GM21576 (cell line): Measurements from ENCODE around the gene CMKLR1.

Experiments
- ATAC-seq: cut with Tn5 transposase; IDR thresholded peaks from one replicate; pipeline ENCODE4 v1.9.1; 2021; ENCODE audit warnings: mild to moderate bottlenecking, moderate library complexity; ENCODE audit not compliant: unreplicated experiment

Gene CMKLR1

GRCh38 chr12:108363165-108363564 is 24.1 kb upstream of the CMKLR1 start:
- no peak for ATAC-seq

- no peak for ATAC-seq
Observed at GRCh38 chr12:108361606-108362005, 22.5 kb upstream of the CMKLR1 start.

GRCh38 chr12:108360487-108360886 is 21.4 kb upstream of the CMKLR1 start:
- no peak for ATAC-seq

GRCh38 chr12:108360057-108360456 is 20.9 kb upstream of the CMKLR1 start:
- ATAC-seq: no peak

GRCh38 chr12:108358580-108358965 is 19.5 kb upstream of the CMKLR1 start:
- ATAC-seq: no peak

GRCh38 chr12:108357834-108358579 is 18.9 kb upstream of the CMKLR1 start:
- ATAC-seq: no peak

GRCh38 chr12:108356835-108357806 is 18.0 kb upstream of the CMKLR1 start:
- no peak for ATAC-seq

GRCh38 chr12:108355069-108355468 is 16.0 kb upstream of the CMKLR1 start:
- no peak for ATAC-seq

GRCh38 chr12:108352591-108352990 is 13.5 kb upstream of the CMKLR1 start:
- ATAC-seq: no peak

- no peak for ATAC-seq
Observed at GRCh38 chr12:108350511-108350910, 11.4 kb upstream of the CMKLR1 start.

GRCh38 chr12:108349278-108349688 is 10.2 kb upstream of the CMKLR1 start:
- no peak for ATAC-seq

GRCh38 chr12:108348842-108349241 is 9.7 kb upstream of the CMKLR1 start:
- ATAC-seq: no peak

- no peak for ATAC-seq
Observed at GRCh38 chr12:108346727-108347710, 7.9 kb upstream of the CMKLR1 start.

GRCh38 chr12:108345716-108346633 is 6.9 kb upstream of the CMKLR1 start:
- ATAC-seq: no peak

GRCh38 chr12:108342985-108343384 is 3.9 kb upstream of the CMKLR1 start:
- ATAC-seq: no peak

- ATAC-seq: no peak
Observed at GRCh38 chr12:108341854-108342847, 3.0 kb upstream of the CMKLR1 start.

GRCh38 chr12:108341356-108341755 is 2.2 kb upstream of the CMKLR1 start:
- no peak for ATAC-seq

- ATAC-seq: no peak
Observed at GRCh38 chr12:108340037-108340436, 926 bp upstream of the CMKLR1 start.
